Transverse colon (tissue), 3 donors: ENCODE results near the gene PF4V1.

Experiments used
- EP300 ChIP-seq: sonication (generic); formaldehyde crosslinking; IDR thresholded peaks from one replicate; pipeline ENCODE4 v1.6.1; 2017; ENCODE audit warnings: antibody characterized with exemption, low read depth
- TF ChIP-seq, protein P1 (sequence below), 5 experiments: fragments of 200-600 bp in 3 of 5; fragments of 450-650 bp in 2 of 5; sonication (generic) in 3 of 5; IDR thresholded peaks; 1 replicate in 2 of 5; 2 replicates in 3 of 5; pipeline ENCODE4 v1.5.1; 2016 to 2017; ENCODE audit warnings: antibody characterized with exemption in 5 of 5, inconsistent platforms in 3 of 5, mild to moderate bottlenecking in 2 of 5, moderate library complexity in 1 of 5

DNA sequence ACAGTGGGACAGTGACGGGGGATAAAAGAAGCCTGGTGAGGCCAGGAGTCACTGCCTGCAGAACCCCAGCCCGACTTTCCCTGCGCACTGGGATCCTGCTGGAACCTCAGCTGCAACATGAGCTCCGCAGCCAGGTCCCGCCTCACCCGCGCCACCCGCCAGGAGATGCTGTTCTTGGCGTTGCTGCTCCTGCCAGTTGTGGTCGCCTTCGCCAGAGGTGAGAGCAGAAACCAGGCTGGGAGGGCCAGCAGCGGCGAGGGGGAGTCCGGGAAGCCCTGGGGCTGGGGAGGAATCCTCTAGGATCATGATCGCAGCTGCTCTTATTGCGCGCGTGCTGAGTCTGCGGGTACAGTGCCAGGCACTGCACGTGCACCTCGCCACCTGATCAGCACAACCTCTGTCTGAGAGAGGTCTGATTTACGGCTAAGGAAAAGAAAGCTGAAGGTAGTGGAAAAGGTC lies at the start of gene PF4V1:
- TF ChIP-seq EP300: no peak
- TF ChIP-seq, protein P1, sequence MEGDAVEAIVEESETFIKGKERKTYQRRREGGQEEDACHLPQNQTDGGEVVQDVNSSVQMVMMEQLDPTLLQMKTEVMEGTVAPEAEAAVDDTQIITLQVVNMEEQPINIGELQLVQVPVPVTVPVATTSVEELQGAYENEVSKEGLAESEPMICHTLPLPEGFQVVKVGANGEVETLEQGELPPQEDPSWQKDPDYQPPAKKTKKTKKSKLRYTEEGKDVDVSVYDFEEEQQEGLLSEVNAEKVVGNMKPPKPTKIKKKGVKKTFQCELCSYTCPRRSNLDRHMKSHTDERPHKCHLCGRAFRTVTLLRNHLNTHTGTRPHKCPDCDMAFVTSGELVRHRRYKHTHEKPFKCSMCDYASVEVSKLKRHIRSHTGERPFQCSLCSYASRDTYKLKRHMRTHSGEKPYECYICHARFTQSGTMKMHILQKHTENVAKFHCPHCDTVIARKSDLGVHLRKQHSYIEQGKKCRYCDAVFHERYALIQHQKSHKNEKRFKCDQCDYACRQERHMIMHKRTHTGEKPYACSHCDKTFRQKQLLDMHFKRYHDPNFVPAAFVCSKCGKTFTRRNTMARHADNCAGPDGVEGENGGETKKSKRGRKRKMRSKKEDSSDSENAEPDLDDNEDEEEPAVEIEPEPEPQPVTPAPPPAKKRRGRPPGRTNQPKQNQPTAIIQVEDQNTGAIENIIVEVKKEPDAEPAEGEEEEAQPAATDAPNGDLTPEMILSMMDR (IDR thresholded peaks at IDR 0.05): peak in 3 of 5 experiments; percentile 6 to 18 (median 15)
